Heart left ventricle (tissue), 13 donors: ENCODE measurements around the gene STIL.

Source experiments
- POLR2A ChIP-seq, 2 donors: fragments of 450-650 bp; IDR thresholded peaks; one replicate each; pipeline ENCODE4 v1.6.1; 2017; ENCODE audit warnings: antibody characterized with exemption in 2 of 2, mild to moderate bottlenecking in 2 of 2, moderate library complexity in 2 of 2
- TF ChIP-seq, protein P1 (sequence below), 12 donors: fragments of 200-600 bp; sonication (generic) in 4 of 12; IDR thresholded peaks; one replicate each; pipeline versions ENCODE4 v1.5.0 to v1.8.0; 2018 to 2022; ENCODE audit warnings: antibody characterized with exemption in 12 of 12, mild to moderate bottlenecking in 5 of 12
- donor health status: ischemic (EF 13 %, LVEDD 7.1; RV severe dilation, severe dysfunction).
- donor health status: DM: no; HTN: yes; CAD: no.
- donor health status: DM: no; HTN: no; CAD: no.
- donor health status: ischemic (EF 25% LVEDD 6.9; RV normal size, moderate dysfunction).
- donor health status: ischemic (EF 25% LVEDD 5.7; RV mildly dilated, moderate dysfunction).
- donor health status: ischemic (EF 35%, LVEDD 5.7; RV mildly dilated, moderate dysfunction).
- donor health status: nonischemic (EF 11% LVEDD 7.7; RV severe dilation, severe dysfunction).
- donor health status: DM: yes; HTN: yes; CAD: no.
- donor health status: PGD.
- donor health status: ischemic (EF 29% LVEDD 5.4; RV normal size, mild dysfunction).
- donor health status: nonischemic (EF 23%, LVEDD 6.1; RV moderate dilation, normal function).

GRCh38 chr1:47205918-47206317 is 108.0 kb downstream of the STIL start:
- TF ChIP-seq POLR2A (IDR thresholded peaks at IDR 0.05) = no peak
- TF ChIP-seq, protein P1, sequence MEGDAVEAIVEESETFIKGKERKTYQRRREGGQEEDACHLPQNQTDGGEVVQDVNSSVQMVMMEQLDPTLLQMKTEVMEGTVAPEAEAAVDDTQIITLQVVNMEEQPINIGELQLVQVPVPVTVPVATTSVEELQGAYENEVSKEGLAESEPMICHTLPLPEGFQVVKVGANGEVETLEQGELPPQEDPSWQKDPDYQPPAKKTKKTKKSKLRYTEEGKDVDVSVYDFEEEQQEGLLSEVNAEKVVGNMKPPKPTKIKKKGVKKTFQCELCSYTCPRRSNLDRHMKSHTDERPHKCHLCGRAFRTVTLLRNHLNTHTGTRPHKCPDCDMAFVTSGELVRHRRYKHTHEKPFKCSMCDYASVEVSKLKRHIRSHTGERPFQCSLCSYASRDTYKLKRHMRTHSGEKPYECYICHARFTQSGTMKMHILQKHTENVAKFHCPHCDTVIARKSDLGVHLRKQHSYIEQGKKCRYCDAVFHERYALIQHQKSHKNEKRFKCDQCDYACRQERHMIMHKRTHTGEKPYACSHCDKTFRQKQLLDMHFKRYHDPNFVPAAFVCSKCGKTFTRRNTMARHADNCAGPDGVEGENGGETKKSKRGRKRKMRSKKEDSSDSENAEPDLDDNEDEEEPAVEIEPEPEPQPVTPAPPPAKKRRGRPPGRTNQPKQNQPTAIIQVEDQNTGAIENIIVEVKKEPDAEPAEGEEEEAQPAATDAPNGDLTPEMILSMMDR (IDR thresholded peaks at IDR 0.05) = no peak
